K562 (cell line): ENCODE results near the gene UBE2M. TPM values are rescaled to one million over a fixed set of nuclear protein-coding genes. Genes with fewer than 3 reads are reported as not detected.

ENCODE experiments used
- ARID4B ChIP-seq: sonication (generic); formaldehyde crosslinking; IDR thresholded peaks from 2 replicates; pipeline ENCODE4 v1.8.0; 2022; ENCODE audit warnings: mild to moderate bottlenecking, missing genetic modification reagents
- ETV1 ChIP-seq: fragments of 450-650 bp; conservative IDR thresholded peaks from 2 replicates; pipeline ENCODE4 v1.6.1; 2016; ENCODE audit warnings: missing genetic modification characterization, control low read depth, low read depth, missing compliant biosample characterization
- MGA ChIP-seq: fragments of 450-650 bp; IDR thresholded peaks from 2 replicates; pipeline ENCODE4 v1.6.1; 2016; ENCODE audit warnings: mild to moderate bottlenecking, moderate library complexity
- MTF1 ChIP-seq: fragments of 250-450 bp; sonication (Bioruptor Pico); IDR thresholded peaks from 2 replicates; pipeline ENCODE4 v1.9.0; 2021; ENCODE audit warnings: moderate library complexity, mild to moderate bottlenecking, inconsistent platforms, borderline replicate concordance
- RBM17 ChIP-seq: fragments of 200-400 bp; formaldehyde crosslinking; IDR thresholded peaks from 2 replicates; pipeline ENCODE4 v1.6.1; 2017; ENCODE audit warnings: low read depth, mild to moderate bottlenecking, low read length, borderline replicate concordance
- ZNF551 ChIP-seq: fragments of 250-450 bp; sonication (Bioruptor Pico); IDR thresholded peaks from 2 replicates; pipeline ENCODE4 v1.5.0; 2021; ENCODE audit warnings: mild to moderate bottlenecking, moderate library complexity
- polyA plus RNA-seq, 8 experiments: library from polyadenylated mRNA; depleted of rRNA in 4 of 8; stranded (reverse) in 5 of 8; unstranded in 3 of 8; fragments of >200 nt; fragmentation: Nextera tagmentation in 2 of 8; fragmentation: Illumina TruSeq in 1 of 8; extraction: Ambion mirVana in 2 of 8; extraction: Trizol in 1 of 8; gene quantifications; 2 replicates each; pipeline versions ENCODE4 v1.2.1 to v1.2.3, GENCODE V29; 2011 to 2014; ENCODE audit warnings: inconsistent platforms in 1 of 8, missing spikeins in 1 of 8
- total RNA-seq, 7 experiments: library from RNA; depleted of rRNA in 6 of 7; stranded (reverse); fragments of >200 nt in 6 of 7; fragmentation: Illumina TruSeq in 2 of 7; extraction: Trizol in 2 of 7; gene quantifications; 2 replicates each; pipeline versions ENCODE4 v1.2.1 to v1.2.3, GENCODE V29; 2011 to 2021; ENCODE audit warnings: low replicate concordance in 1 of 7
- TF ChIP-seq, protein P1 (sequence below): fragments of 450-650 bp; formaldehyde crosslinking; IDR thresholded peaks from 2 replicates; pipeline ENCODE4 v1.4.0; 2020; ENCODE audit warnings: mild to moderate bottlenecking

UBE2M gene
- total and polyA plus RNA-seq, 9 of the 15 experiments (the other 6 are each of a cell fraction or from before 2014, with no cell fraction given) = 0.92 to 163 (median 85.7) TPM

- TF ChIP-seq MGA (no peak), MTF1 (CRISPR knock-in tag) (no peak), ZNF551 (CRISPR knock-in tag) (no peak), ARID4B (CRISPR knock-in tag) (no peak), RBM17 (no peak), ETV1 (tag) (no peak)
- TF ChIP-seq, protein P1, sequence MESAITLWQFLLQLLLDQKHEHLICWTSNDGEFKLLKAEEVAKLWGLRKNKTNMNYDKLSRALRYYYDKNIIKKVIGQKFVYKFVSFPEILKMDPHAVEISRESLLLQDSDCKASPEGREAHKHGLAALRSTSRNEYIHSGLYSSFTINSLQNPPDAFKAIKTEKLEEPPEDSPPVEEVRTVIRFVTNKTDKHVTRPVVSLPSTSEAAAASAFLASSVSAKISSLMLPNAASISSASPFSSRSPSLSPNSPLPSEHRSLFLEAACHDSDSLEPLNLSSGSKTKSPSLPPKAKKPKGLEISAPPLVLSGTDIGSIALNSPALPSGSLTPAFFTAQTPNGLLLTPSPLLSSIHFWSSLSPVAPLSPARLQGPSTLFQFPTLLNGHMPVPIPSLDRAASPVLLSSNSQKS = no peak
Measured at GRCh38 chr19:58560921-58561320, 2.5 kb upstream of the UBE2M start (continued).
